Bronchial epithelial cell (primary cell): ENCODE data around the gene GALNT18. TPM values are rescaled to one million over a fixed set of nuclear protein-coding genes. Genes with fewer than 3 reads are reported as not detected.

Experiments
- DNase-seq: peaks from one replicate; pipeline ENCODE4 v3.0.0-alpha.2; 2010; ENCODE audit warnings: low read depth
- FAIRE-seq: peaks from 2 replicates; lab custom pipeline; 2011; peaks lifted over from hg19 to GRCh38; lab: Jason Lieb, UNC
- H3K27me3 ChIP-seq: 2 replicates; pipeline ENCODE4 v1.5.1; 2011; ENCODE audit warnings: low read length; ENCODE audit not compliant: control insufficient read depth, insufficient read depth
- H3K36me3 ChIP-seq: 2 replicates; pipeline ENCODE4 v1.5.1; 2011; ENCODE audit warnings: low read length; ENCODE audit not compliant: control insufficient read depth, insufficient read depth
- H3K4me3 ChIP-seq: 2 replicates; pipeline ENCODE4 v1.5.1; 2011; ENCODE audit warnings: mild to moderate bottlenecking, low read depth, low read length, control low read depth
- CTCF ChIP-seq: IDR thresholded peaks from 2 replicates; pipeline ENCODE4 v1.5.1; 2011; ENCODE audit warnings: mild to moderate bottlenecking, moderate library complexity, low read length, control low read depth, inconsistent platforms; ENCODE audit not compliant: insufficient read depth, severe bottlenecking
- total RNA-seq: library from RNA; depleted of rRNA; stranded (reverse); fragments of >200 nt; gene quantifications from 2 replicates; pipeline ENCODE4 v1.2.1, GENCODE V29; 2014

The GALNT18 gene
- total RNA-seq, 1 donor from 2014 or later = 26.1 TPM

DNA sequence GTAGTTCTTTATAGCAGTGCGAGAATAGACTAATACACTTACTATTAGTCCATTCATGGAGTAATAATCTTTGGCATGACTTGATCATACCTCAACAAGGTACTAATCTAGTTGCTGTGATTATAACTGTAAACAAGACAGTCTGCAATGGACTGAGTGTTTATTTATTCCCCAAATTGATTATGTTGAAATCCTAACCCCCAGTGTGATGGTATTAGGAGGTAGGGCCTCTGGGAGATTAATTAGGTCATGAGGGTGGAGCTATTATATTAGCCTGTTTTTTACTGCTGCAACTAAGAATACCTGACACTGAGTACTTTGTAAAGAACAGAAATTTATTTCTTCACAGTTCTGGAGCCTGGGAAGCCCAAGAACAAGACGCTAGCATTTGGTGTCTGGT, 237.8 kb downstream of the GALNT18 start:
- H3K36me3 ChIP-seq = peaks cover 2% of the 10 kb centered on the region
- FAIRE-seq (no peak), DNase-seq (no peak)
- H3K4me3 ChIP-seq = no peak overlapping the region
- H3K27me3 ChIP-seq = no peaks in the 10 kb centered on the region
- no peak for TF ChIP-seq CTCF

- Histone ChIP-seq H3K4me3 (no peak overlapping the region), H3K36me3 (peaks cover 2% of the 10 kb centered on the region), H3K27me3 (no peaks in the 10 kb centered on the region)
- TF ChIP-seq CTCF = no peak
- FAIRE-seq (no peak), DNase-seq (no peak)
These were observed 238.8 kb downstream of the GALNT18 start for GRCh38 chr11:11382858-11383532.

- Histone ChIP-seq H3K4me3 (no peak overlapping the region), H3K27me3 (no peaks in the 10 kb centered on the region), H3K36me3 (peaks cover 2% of the 10 kb centered on the region)
- no peak for TF ChIP-seq CTCF
- FAIRE-seq (no peak), DNase-seq (no peak)
These were observed 240.2 kb downstream of the GALNT18 start for GRCh38 chr11:11381471-11382105.

DNA sequence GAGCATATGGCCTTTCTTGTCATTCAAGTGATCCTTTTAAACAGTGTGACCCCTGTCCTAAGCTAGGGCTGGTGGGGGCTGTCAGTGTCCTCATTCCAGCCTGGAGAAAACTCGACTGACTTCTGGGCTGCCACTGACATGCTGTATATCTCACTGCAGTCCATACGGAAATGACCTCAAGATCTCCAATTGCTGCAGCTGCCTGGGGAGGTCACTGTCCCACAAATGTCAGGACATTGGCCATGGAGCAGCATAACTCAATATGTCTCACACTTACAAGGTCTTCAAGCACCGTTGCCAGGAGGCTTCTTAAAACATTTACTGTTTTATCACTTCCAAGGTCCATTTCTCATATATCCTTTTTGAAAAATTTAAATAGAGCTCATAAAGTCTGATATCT, 240.9 kb downstream of the GALNT18 start:
- DNase-seq = no peak
- Histone ChIP-seq H3K4me3 (no peak overlapping the region), H3K27me3 (no peaks in the 10 kb centered on the region), H3K36me3 (peaks cover 2% of the 10 kb centered on the region)
- no peak for TF ChIP-seq CTCF
- peak; percentile 32 for FAIRE-seq

DNA sequence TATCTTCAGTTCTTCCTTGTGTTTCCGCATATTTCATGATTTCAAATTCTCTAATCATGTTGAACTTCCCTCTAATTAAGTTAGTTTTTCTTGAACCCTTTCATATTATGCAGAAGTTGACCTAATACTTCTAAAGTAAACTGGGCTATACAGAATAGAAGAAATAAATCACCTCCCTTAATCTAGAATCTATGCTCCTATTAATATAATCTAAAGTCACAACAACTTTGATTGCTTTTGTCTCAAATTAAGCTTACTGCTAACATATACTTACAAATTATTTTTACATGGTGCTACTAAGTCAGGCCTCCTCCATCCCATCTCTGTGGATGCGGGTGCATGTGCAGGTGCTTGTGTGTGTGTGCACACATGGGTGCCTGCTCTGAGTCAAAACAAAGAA, 241.5 kb downstream of the GALNT18 start:
- H3K36me3 ChIP-seq = peaks cover 3% of the 10 kb centered on the region
- FAIRE-seq = no peak
- no peak for TF ChIP-seq CTCF
- no peak overlapping the region for H3K4me3 ChIP-seq
- H3K27me3 ChIP-seq = no peaks in the 10 kb centered on the region
- DNase-seq = no peak
